Endothelial cell of umbilical vein (primary cell): ENCODE data around the gene LRP1B. TPM values are rescaled to one million over a fixed set of nuclear protein-coding genes. Genes with fewer than 3 reads are reported as not detected.

ENCODE experiments used
- BruUV-seq: library from RNA; stranded (reverse); fragments of 400-500 nt; replicated peaks from 2 replicates; lab custom pipeline; 2021; lab: Mats Ljungman, UMichigan
- CTCF ChIA-PET: fragments of 300-600, 350-600 bp; sonication (Branson Sonifier 250); formaldehyde crosslinking; loops from one replicate; lab custom pipeline; 2021; ENCODE audit warnings: antibody characterized with exemption, inconsistent platforms; lab: Charles Lee
- POLR2A ChIA-PET: fragments of 300-600, 350-600 bp; sonication (Branson Sonifier 250); formaldehyde crosslinking; loops from one replicate; lab custom pipeline; 2021; ENCODE audit warnings: antibody characterized with exemption, inconsistent platforms; lab: Charles Lee
- DNase-seq: peaks from one replicate; pipeline ENCODE4 v3.0.0-alpha.2; 2011; ENCODE audit warnings: low read depth, low spot score
- FAIRE-seq: peaks from 2 replicates; lab custom pipeline; 2011; peaks lifted over from hg19 to GRCh38; lab: Jason Lieb, UNC
- H2AFZ ChIP-seq: 2 replicates; pipeline ENCODE4 v1.6.0; 2012; ENCODE audit warnings: low read depth, low read length, control low read depth, inconsistent platforms
- H3K27ac ChIP-seq: 2 replicates; pipeline ENCODE4 v1.5.1; 2011; ENCODE audit warnings: low read depth, mild to moderate bottlenecking, control low read depth, low read length, moderate library complexity; ENCODE audit not compliant: insufficient read depth
- H3K27me3 ChIP-seq, 2 experiments: 2 replicates each; pipeline versions ENCODE4 v1.6.0 to v1.6.1; 2011; ENCODE audit warnings: low read length in 2 of 2, mixed read lengths in 1 of 2; ENCODE audit not compliant: control insufficient read depth in 2 of 2, insufficient read depth in 2 of 2
- H3K36me3 ChIP-seq, 2 experiments: 2 replicates in 1 of 2; 3 replicates in 1 of 2; pipeline ENCODE4 v1.5.1; 2011; ENCODE audit warnings: low read length in 2 of 2, mild to moderate bottlenecking in 1 of 2, moderate library complexity in 1 of 2; ENCODE audit not compliant: control insufficient read depth in 2 of 2, insufficient read depth in 2 of 2; ENCODE audit errors: extremely low read depth in 1 of 2
- H3K4me1 ChIP-seq: 3 replicates; pipeline ENCODE4 v1.5.1; 2011; ENCODE audit warnings: mild to moderate bottlenecking, low read length; ENCODE audit not compliant: control insufficient read depth, insufficient read depth; ENCODE audit errors: extremely low read depth
- H3K4me2 ChIP-seq: 2 replicates; pipeline ENCODE4 v1.6.1; 2011; ENCODE audit warnings: low read length, control low read depth, mixed read lengths; ENCODE audit not compliant: insufficient read depth
- H3K4me3 ChIP-seq, 3 experiments: fragments of 200-600 bp in 1 of 3; sonication (generic), shearing (Covaris generic) in 1 of 3; replicated peaks in 1 of 3; 2 replicates each; pipeline ENCODE4 v1.5.1; 2011 to 2016; ENCODE audit warnings: control low read depth in 3 of 3, low read length in 3 of 3, mild to moderate bottlenecking in 2 of 3, inconsistent platforms in 1 of 3, low read depth in 1 of 3, moderate library complexity in 1 of 3; ENCODE audit not compliant: insufficient read depth in 1 of 3
- H3K79me2 ChIP-seq: 2 replicates; pipeline ENCODE4 v1.6.0; 2012; ENCODE audit warnings: low read length, inconsistent platforms; ENCODE audit not compliant: control insufficient read depth, insufficient read depth
- H3K9ac ChIP-seq: replicated peaks from 2 replicates; pipeline ENCODE3; 2011; ENCODE audit warnings: low read length, control low read depth; ENCODE audit not compliant: insufficient read depth; ENCODE audit errors: extremely low read depth
- H3K9me1 ChIP-seq: replicated peaks from 3 replicates; pipeline ENCODE4 v1.6.0; 2011; ENCODE audit warnings: mild to moderate bottlenecking, low read length; ENCODE audit not compliant: control insufficient read depth, insufficient read depth; ENCODE audit errors: extremely low read depth
- H3K9me3 ChIP-seq: replicated peaks from 2 replicates; pipeline ENCODE4 v1.5.1; 2012; ENCODE audit warnings: low read length, inconsistent platforms; ENCODE audit not compliant: control insufficient read depth, insufficient read depth
- H4K20me1 ChIP-seq: replicated peaks from 2 replicates; pipeline ENCODE3; 2011; ENCODE audit warnings: mild to moderate bottlenecking, low read length; ENCODE audit not compliant: control insufficient read depth, insufficient read depth; ENCODE audit errors: extremely low read depth
- CTCF ChIP-seq, 2 donors: IDR thresholded peaks; 1 replicate in 1 of 2; 2 replicates in 1 of 2; pipeline ENCODE4 v1.5.1; 2011; ENCODE audit warnings: low read length in 2 of 2, mild to moderate bottlenecking in 2 of 2, moderate library complexity in 2 of 2, control low read depth in 1 of 2, inconsistent platforms in 1 of 2, low read depth in 1 of 2; ENCODE audit not compliant: insufficient read depth in 1 of 2; ENCODE audit errors: extremely low read depth in 1 of 2
- GATA2 ChIP-seq: IDR thresholded peaks from 2 replicates; pipeline ENCODE4 v1.7.0; 2011; ENCODE audit warnings: low read depth, mild to moderate bottlenecking, moderate library complexity, mixed read lengths, low read length; ENCODE audit not compliant: insufficient read length, insufficient read depth
- JUN ChIP-seq: IDR thresholded peaks from 2 replicates; pipeline ENCODE4 v1.6.1; 2011; ENCODE audit warnings: borderline replicate concordance, low read depth; ENCODE audit not compliant: insufficient read length, insufficient read depth
- POLR2A ChIP-seq: IDR thresholded peaks from 2 replicates; pipeline ENCODE4 v1.6.1; 2012; ENCODE audit warnings: low read depth, mild to moderate bottlenecking, control low read depth, low read length
- POLR2AphosphoS5 ChIP-seq: IDR thresholded peaks from 2 replicates; pipeline ENCODE4 v1.6.1; 2012; ENCODE audit warnings: low read depth, mild to moderate bottlenecking, control low read depth, low read length, moderate library complexity; ENCODE audit not compliant: insufficient read depth
- dilution Hi-C: fragments of 300-500 bp; cut with MboI; formaldehyde crosslinking; loops from one replicate; pipeline ENCODE4 v1.15.0; 2019; ENCODE audit warnings: low sequenced_read_pairs; ENCODE audit not compliant: extremely low pct_ligation_motif_present
- intact Hi-C: fragments of 100-400 bp; cut with micrococcal nuclease; formaldehyde crosslinking; loops from one replicate; pipeline ENCODE4 v1.10.0; 2022
- polyA plus RNA-seq, 4 experiments: library from polyadenylated mRNA; depleted of rRNA in 3 of 4; stranded (reverse) in 3 of 4; unstranded in 1 of 4; fragments of >200 nt; gene quantifications; 2 replicates each; pipeline versions ENCODE4 v1.2.1 to v1.2.3, GENCODE V29; 2011 to 2012; ENCODE audit warnings: missing spikeins in 1 of 4
- total RNA-seq: library from RNA; stranded (reverse); gene quantifications from 2 replicates; pipeline ENCODE4 v1.2.3, GENCODE V29; 2021

Gene LRP1B
- total and polyA plus RNA-seq, 2 donors (not counting 3 experiments of a cell fraction or from before 2014, with no cell fraction given): 0.03 to 0.07 TPM

GRCh38 chr2:140891614-140892212, 1239.1 kb downstream of the LRP1B start:
- ChIA-PET CTCF (no interaction called here), POLR2A (no interaction called here)
- Histone ChIP-seq H3K36me3 (no peaks in the 10 kb centered on the region), H3K9me1 (no peaks in the 10 kb centered on the region), H2AFZ (no peak overlapping the region), H3K4me3 (no peak overlapping the region), H3K4me1 (no peaks in the 10 kb centered on the region), H3K27ac (no peak overlapping the region), H3K79me2 (no peaks in the 10 kb centered on the region), H4K20me1 (no peaks in the 10 kb centered on the region), H3K9ac (no peak overlapping the region), H3K4me2 (no peak overlapping the region), H3K9me3 (no peaks in the 10 kb centered on the region), H3K27me3 (no peaks in the 10 kb centered on the region)
- DNase-seq (no peak), FAIRE-seq (no peak)
- TF ChIP-seq POLR2AphosphoS5 (no peak), GATA2 (no peak), POLR2A (no peak), CTCF (IDR thresholded peaks at IDR 0.05; ENCODE audit: extremely low read depth in 1 of 2, insufficient read depth in 1 of 2, low read depth in 1 of 2, low read length in 2 of 2) (no peak), JUN (peak; percentile 15)
- intact Hi-C loops: no loop called here
- no TSS peak for BruUV-seq
- dilution Hi-C loops: no loop called here
